Naive thymus-derived CD4-positive, alpha-beta T cell (primary cell): Measurements from ENCODE around the gene GRID2IP. TPM values are rescaled to one million over a fixed set of nuclear protein-coding genes. Genes with fewer than 3 reads are reported as not detected.
A peak's percentile ranks its signal among the peaks of the same experiment; 100 is the strongest.

Experiments
- ATAC-seq: fragments of 150-1000 bp; cut with Tn5 transposase; 2 replicates; pipeline ENCODE4 v1.10.0; 2021; ENCODE audit warnings: mild to moderate bottlenecking, moderate library complexity
- CTCF ChIA-PET: fragments of 350-600 bp; sonication (Branson Sonifier 250); formaldehyde crosslinking; loops from one replicate; lab custom pipeline; 2021; ENCODE audit warnings: antibody characterized with exemption; lab: Charles Lee
- POLR2A ChIA-PET: fragments of 350-600 bp; sonication (Branson Sonifier 250); formaldehyde crosslinking; loops from one replicate; lab custom pipeline; 2021; ENCODE audit warnings: antibody characterized with exemption, inconsistent platforms; lab: Charles Lee
- DNase-seq, 9 donors: peaks; one replicate each; pipeline versions ENCODE4 v3.0.0 to v3.0.0-alpha.2; 2020 to 2022; ENCODE audit warnings: mixed read lengths in 1 of 9
- H3K27ac ChIP-seq: one replicate; pipeline ENCODE4 v1.7.0; 2013; ENCODE audit warnings: mild to moderate bottlenecking, low read depth, low read length, moderate library complexity
- H3K27me3 ChIP-seq, 2 donors: one replicate each; pipeline ENCODE4 v1.7.0; 2013; ENCODE audit warnings: low read length in 2 of 2, mild to moderate bottlenecking in 2 of 2, moderate library complexity in 2 of 2; ENCODE audit not compliant: control insufficient read depth in 2 of 2, insufficient read depth in 2 of 2
- H3K36me3 ChIP-seq, 3 experiments: 1 replicate in 2 of 3; 2 replicates in 1 of 3; pipeline ENCODE4 v1.7.0; 2013; ENCODE audit warnings: low read length in 3 of 3, mild to moderate bottlenecking in 3 of 3, moderate library complexity in 1 of 3; ENCODE audit not compliant: insufficient read depth in 3 of 3, control insufficient read depth in 2 of 3
- H3K4me1 ChIP-seq, 2 donors: one replicate each; pipeline ENCODE4 v1.7.0; 2013; ENCODE audit warnings: low read length in 2 of 2, mild to moderate bottlenecking in 2 of 2, moderate library complexity in 1 of 2; ENCODE audit not compliant: control insufficient read depth in 2 of 2, insufficient read depth in 2 of 2
- H3K4me3 ChIP-seq: 2 replicates; pipeline ENCODE4 v1.7.0; 2013; ENCODE audit warnings: mild to moderate bottlenecking, low read length
- H3K9me3 ChIP-seq, 3 experiments: 1 replicate in 2 of 3; 2 replicates in 1 of 3; pipeline ENCODE4 v1.7.0; 2013; ENCODE audit warnings: low read length in 3 of 3; ENCODE audit not compliant: control insufficient read depth in 2 of 3
- H3K27ac Mint-ChIP-seq, 9 donors: one replicate each; pipeline ENCODE4 v1.8.0; 2020 to 2022; ENCODE audit warnings: mixed read lengths in 9 of 9, mild to moderate bottlenecking in 8 of 9, moderate library complexity in 5 of 9, inconsistent platforms in 2 of 9
- H3K27me3 Mint-ChIP-seq, 5 donors: one replicate each; pipeline ENCODE4 v1.8.0; 2021 to 2022; ENCODE audit warnings: mixed read lengths in 5 of 5, mild to moderate bottlenecking in 1 of 5
- H3K36me3 Mint-ChIP-seq, 5 donors: one replicate each; pipeline ENCODE4 v1.8.0; 2020 to 2022; ENCODE audit warnings: mixed read lengths in 5 of 5, mild to moderate bottlenecking in 3 of 5, inconsistent platforms in 1 of 5
- H3K4me1 Mint-ChIP-seq, 7 donors: one replicate each; pipeline ENCODE4 v1.8.0; 2020 to 2022; ENCODE audit warnings: mixed read lengths in 7 of 7, mild to moderate bottlenecking in 3 of 7, inconsistent platforms in 1 of 7
- H3K4me3 Mint-ChIP-seq, 10 donors: one replicate each; pipeline ENCODE4 v1.8.0; 2020 to 2022; ENCODE audit warnings: mild to moderate bottlenecking in 10 of 10, mixed read lengths in 10 of 10, moderate library complexity in 6 of 10, inconsistent platforms in 2 of 10
- H3K9me3 Mint-ChIP-seq, 11 donors: one replicate each; pipeline ENCODE4 v1.8.0; 2020 to 2022; ENCODE audit warnings: mixed read lengths in 11 of 11, mild to moderate bottlenecking in 4 of 11, inconsistent platforms in 1 of 11, moderate library complexity in 1 of 11
- intact Hi-C, 2 donors: fragments of 100-400 bp; cut with micrococcal nuclease; formaldehyde crosslinking; loops; one replicate each; pipeline ENCODE4 v1.15.1; 2023
- polyA plus RNA-seq, 2 donors: library from polyadenylated mRNA; unstranded; fragments of 300-500 nt; fragmentation: Illumina TruSeq; gene quantifications; one replicate each; pipeline ENCODE4 v1.2.3, GENCODE V29; 2021
- total RNA-seq, 6 experiments: library from RNA in 5 of 6; stranded (reverse) in 5 of 6; gene quantifications; 1 replicate in 5 of 6; 2 replicates in 1 of 6; pipeline ENCODE4 v1.2.3 and lab custom pipeline; 2021 to 2026

GRID2IP gene
- total and polyA plus RNA-seq, 7 experiments from 2014 or later: 0.24 to 1.5 (median 1.1) TPM; not detected in 3

- H3K27me3 Mint-ChIP-seq: no peaks in the 10 kb centered on the region
- DNase-seq (no peak), ATAC-seq (no peak)
- ChIA-PET POLR2A (interaction anchor here (1.0 kb wide), 2 partner anchors 39 to 43 kb away, joined by 3 to 4 read pairs; no protein-coding TSS in a partner anchor), CTCF (interaction anchor here (0.6 kb wide), 1 partner anchor 96 kb away, joined by 3 read pairs; no protein-coding TSS in a partner anchor)
- H3K9me3 ChIP-seq: no peaks in the 10 kb centered on the region
- H3K4me1 ChIP-seq: peaks cover 18% of the 10 kb centered on the region in 2 donors
- H3K4me3 Mint-ChIP-seq: peak overlapping the region in 6 of 10 donors; percentile 26 to 72 (median 42)
- no peaks in the 10 kb centered on the region for H3K9me3 Mint-ChIP-seq
- peak overlapping the region in 8 of 9 donors; percentile 0 to 90 (median 51) for H3K27ac Mint-ChIP-seq
- peaks cover 0 to 18% (median 0%) of the 10 kb centered on the region in 3 experiments for H3K36me3 ChIP-seq
- no peak overlapping the region for H3K27ac ChIP-seq
- H3K4me3 ChIP-seq: no peak overlapping the region
- H3K4me1 Mint-ChIP-seq: peaks cover 57 to 84% (median 72%) of the 10 kb centered on the region in 7 donors
- H3K27me3 ChIP-seq: no peaks in the 10 kb centered on the region
- peaks cover 0 to 18% (median 3%) of the 10 kb centered on the region in 5 donors for H3K36me3 Mint-ChIP-seq
- intact Hi-C loops: no loop called here
Measured at GRCh38 chr7:6479067-6479466, 72.2 kb downstream of the GRID2IP start.

GRCh38 chr7:6478186-6478585, 73.1 kb downstream of the GRID2IP start:
- POLR2A ChIA-PET: interaction anchor here (0.6 to 1.0 kb wide), 3 partner anchors 31 to 68 kb away, joined by 3 to 4 read pairs (median 3); partner anchors contain the start of gene DAGLB
- ATAC-seq (no peak), DNase-seq (no peak)
- intact Hi-C loops: no loop called here
- peak overlapping the region in 1 of 10 donors; percentile 25 for H3K4me3 Mint-ChIP-seq
- peak overlapping the region in 6 of 9 donors; percentile 0 to 53 (median 32) for H3K27ac Mint-ChIP-seq
- Histone ChIP-seq H3K27me3 (no peaks in the 10 kb centered on the region), H3K36me3 (peaks cover 0 to 23% (median 0%) of the 10 kb centered on the region in 3 experiments), H3K4me3 (no peak overlapping the region), H3K4me1 (peaks cover 18% of the 10 kb centered on the region in 2 donors), H3K27ac (no peak overlapping the region), H3K9me3 (no peaks in the 10 kb centered on the region)
- peaks cover 0 to 19% (median 5%) of the 10 kb centered on the region in 5 donors for H3K36me3 Mint-ChIP-seq
- CTCF ChIA-PET: interaction anchor here (0.6 kb wide), 1 partner anchor 95 kb away, joined by 3 read pairs; no protein-coding TSS in a partner anchor
- peaks cover 60 to 86% (median 73%) of the 10 kb centered on the region in 7 donors for H3K4me1 Mint-ChIP-seq
- H3K9me3 Mint-ChIP-seq: no peaks in the 10 kb centered on the region
- H3K27me3 Mint-ChIP-seq: no peaks in the 10 kb centered on the region

GRCh38 chr7:6477318-6477660, 74.0 kb downstream of the GRID2IP start:
- Histone ChIP-seq H3K4me1 (peaks cover 11 to 14% of the 10 kb centered on the region in 2 donors), H3K36me3 (peaks cover 3 to 30% (median 3%) of the 10 kb centered on the region in 3 experiments), H3K9me3 (no peaks in the 10 kb centered on the region), H3K27me3 (no peaks in the 10 kb centered on the region), H3K4me3 (no peak overlapping the region), H3K27ac (no peak overlapping the region)
- no peak for DNase-seq
- peaks cover 57 to 77% (median 70%) of the 10 kb centered on the region in 7 donors for H3K4me1 Mint-ChIP-seq
- no peaks in the 10 kb centered on the region for H3K9me3 Mint-ChIP-seq
- no peaks in the 10 kb centered on the region for H3K27me3 Mint-ChIP-seq
- ChIA-PET POLR2A (no interaction called here), CTCF (no interaction called here)
- no peak overlapping the region for H3K4me3 Mint-ChIP-seq
- peaks cover 0 to 21% (median 6%) of the 10 kb centered on the region in 5 donors for H3K36me3 Mint-ChIP-seq
- intact Hi-C loops: no loop called here
- peak overlapping the region in 5 of 9 donors; percentile 0 to 69 (median 14) for H3K27ac Mint-ChIP-seq
- no peak for ATAC-seq

GRCh38 chr7:6476596-6477317, 74.5 kb downstream of the GRID2IP start:
- H3K9me3 ChIP-seq: no peaks in the 10 kb centered on the region
- no peaks in the 10 kb centered on the region for H3K27me3 ChIP-seq
- ChIA-PET POLR2A (no interaction called here), CTCF (interaction anchor here (0.6 to 0.7 kb wide), 2 partner anchors 16 to 96 kb away, joined by 3 read pairs; no protein-coding TSS in a partner anchor)
- Mint-ChIP-seq H3K27me3 (no peaks in the 10 kb centered on the region), H3K4me3 (no peak overlapping the region), H3K27ac (peak overlapping the region in 7 of 9 donors; percentile 14 to 69 (median 50)), H3K9me3 (no peaks in the 10 kb centered on the region), H3K36me3 (peaks cover 0 to 21% (median 6%) of the 10 kb centered on the region in 5 donors), H3K4me1 (peaks cover 53 to 73% (median 66%) of the 10 kb centered on the region in 7 donors)
- no peak overlapping the region for H3K27ac ChIP-seq
- ATAC-seq: peak; percentile 22
- peaks cover 8 to 9% of the 10 kb centered on the region in 2 donors for H3K4me1 ChIP-seq
- H3K4me3 ChIP-seq: no peak overlapping the region
- DNase-seq: no peak
- peaks cover 5 to 35% (median 6%) of the 10 kb centered on the region in 3 experiments for H3K36me3 ChIP-seq
- intact Hi-C loops: no loop called here

- peaks cover 5 to 39% (median 6%) of the 10 kb centered on the region in 3 experiments for H3K36me3 ChIP-seq
- POLR2A ChIA-PET: no interaction called here
- peak overlapping the region in 7 of 9 donors; percentile 2 to 72 (median 21) for H3K27ac Mint-ChIP-seq
Measured at GRCh38 chr7:6475433-6476186, 75.7 kb downstream of the GRID2IP start.

GRCh38 chr7:6465862-6466261, 85.4 kb downstream of the GRID2IP start:
- H3K27me3 ChIP-seq: no peaks in the 10 kb centered on the region
- no peak overlapping the region for H3K4me3 ChIP-seq
- peaks cover 18 to 69% (median 23%) of the 10 kb centered on the region in 3 experiments for H3K36me3 ChIP-seq
- H3K9me3 ChIP-seq: no peaks in the 10 kb centered on the region
- no peak overlapping the region for H3K27ac ChIP-seq
- ChIA-PET POLR2A (no interaction called here), CTCF (no interaction called here)
- Mint-ChIP-seq H3K4me1 (peaks cover 0 to 6% (median 0%) of the 10 kb centered on the region in 7 donors), H3K27ac (peak overlapping the region in 1 of 9 donors; percentile 65), H3K9me3 (no peaks in the 10 kb centered on the region), H3K36me3 (peaks cover 0 to 58% (median 34%) of the 10 kb centered on the region in 5 donors), H3K27me3 (no peaks in the 10 kb centered on the region), H3K4me3 (no peak overlapping the region)
- DNase-seq: no peak
- intact Hi-C loops: no loop called here
- H3K4me1 ChIP-seq: no peaks in the 10 kb centered on the region
- ATAC-seq: no peak

More at GRCh38 chr7:6475433-6476186, 75.7 kb downstream of the GRID2IP start:
- no peaks in the 10 kb centered on the region for H3K9me3 ChIP-seq
- no peaks in the 10 kb centered on the region for H3K27me3 ChIP-seq
- Mint-ChIP-seq H3K9me3 (no peaks in the 10 kb centered on the region), H3K4me3 (no peak overlapping the region), H3K4me1 (peaks cover 42 to 62% (median 54%) of the 10 kb centered on the region in 7 donors), H3K27me3 (no peaks in the 10 kb centered on the region), H3K36me3 (peaks cover 0 to 21% (median 11%) of the 10 kb centered on the region in 5 donors)
- CTCF ChIA-PET: interaction anchor here (0.6 to 0.7 kb wide), 2 partner anchors 15 to 95 kb away, joined by 3 read pairs; no protein-coding TSS in a partner anchor
- H3K4me1 ChIP-seq: peaks cover 0 to 4% of the 10 kb centered on the region in 2 donors
- intact Hi-C loops: loop anchor here in 1 of 2 donors (2.0 kb wide), 1 partner anchor 13 kb away; no protein-coding TSS in a partner anchor
- ATAC-seq (no peak), DNase-seq (no peak)
- no peak overlapping the region for H3K4me3 ChIP-seq
- H3K27ac ChIP-seq: no peak overlapping the region
